GM12878 (cell line): ENCODE measurements around the gene IMMT. TPM values are rescaled to one million over a fixed set of nuclear protein-coding genes. Genes with fewer than 3 reads are reported as not detected.

Experiments
- ATAC-seq: fragments of 200-7000 bp; cut with Tn5 transposase; 3 replicates; pipeline ENCODE4 v1.9.1; 2020; ENCODE audit warnings: mild to moderate bottlenecking, moderate library complexity
- BruUV-seq: library from RNA; stranded (reverse); fragments of 400-500 nt; replicated peaks from 2 replicates; lab custom pipeline; 2021; lab: Mats Ljungman, UMichigan
- CTCF ChIA-PET: fragments of 300-600 bp; sonication (Branson Sonifier 250); formaldehyde crosslinking; extraction: SDS; loops from one replicate; lab custom pipeline; 2021; ENCODE audit warnings: inconsistent platforms; lab: Yijun Ruan, JAX
- POLR2A ChIA-PET: fragments of 350-600 bp; formaldehyde crosslinking; extraction: SDS; loops from one replicate; lab custom pipeline; 2021; ENCODE audit warnings: inconsistent platforms; lab: Charles Lee
- RAD21 ChIA-PET: fragments of 300-600 bp; sonication (Branson Sonifier 250); formaldehyde crosslinking; loops from one replicate; lab custom pipeline; 2023; ENCODE audit warnings: antibody characterized with exemption; ENCODE audit not compliant: unreplicated experiment; lab: Charles Lee
- SMC1A ChIA-PET: fragments of 300-600 bp; sonication (Branson Sonifier 250); formaldehyde crosslinking; loops from one replicate; lab custom pipeline; 2023; ENCODE audit not compliant: unreplicated experiment, uncharacterized antibody; lab: Charles Lee
- DNase-seq: peaks from one replicate; pipeline ENCODE4 v3.0.0-alpha.2; 2011; ENCODE audit warnings: low read depth, low spot score
- FAIRE-seq: peaks from 3 replicates; lab custom pipeline; 2011; peaks lifted over from hg19 to GRCh38; lab: Jason Lieb, UNC
- H2AFZ ChIP-seq: 2 replicates; pipeline ENCODE4 v1.6.0; 2011; ENCODE audit warnings: low read depth, low read length, control low read depth; ENCODE audit not compliant: control insufficient read depth
- H3K27ac ChIP-seq: 2 replicates; pipeline ENCODE4 v1.5.1; 2011; ENCODE audit warnings: control low read depth; ENCODE audit not compliant: control insufficient read depth, insufficient read depth
- H3K27me3 ChIP-seq, 2 experiments: replicated peaks in 1 of 2; 2 replicates each; pipeline versions ENCODE4 v1.6.0 to v1.6.1; 2011; ENCODE audit warnings: low read length in 1 of 2; ENCODE audit not compliant: control insufficient read depth in 2 of 2, insufficient read depth in 2 of 2
- H3K36me3 ChIP-seq, 2 experiments: 2 replicates each; pipeline ENCODE4 v1.5.1; 2011; ENCODE audit warnings: low read length in 1 of 2; ENCODE audit not compliant: control insufficient read depth in 2 of 2, insufficient read depth in 2 of 2
- H3K4me1 ChIP-seq: 2 replicates; pipeline ENCODE4 v1.6.1; 2011; ENCODE audit warnings: mild to moderate bottlenecking, low read length, moderate library complexity, mixed read lengths; ENCODE audit not compliant: control insufficient read depth, insufficient read depth
- H3K4me2 ChIP-seq: 2 replicates; pipeline ENCODE4 v1.6.0; 2011; ENCODE audit warnings: control low read depth; ENCODE audit not compliant: control insufficient read depth, insufficient read depth
- H3K4me3 ChIP-seq: fragments of 200-600 bp; sonication (generic); 2 replicates; pipeline ENCODE4 v1.5.1; 2016
- H3K79me2 ChIP-seq: 2 replicates; pipeline ENCODE4 v1.6.0; 2011; ENCODE audit warnings: low read length; ENCODE audit not compliant: control insufficient read depth, insufficient read depth
- H3K9ac ChIP-seq: 2 replicates; pipeline ENCODE4 v1.8.0; 2011; ENCODE audit warnings: low read length, control low read depth, mixed read lengths; ENCODE audit not compliant: control insufficient read depth, insufficient read depth
- H3K9me3 ChIP-seq: replicated peaks from 3 replicates; pipeline ENCODE4 v1.5.1; 2011; ENCODE audit warnings: mild to moderate bottlenecking, low read length; ENCODE audit not compliant: control insufficient read depth, insufficient read depth
- H4K20me1 ChIP-seq: 2 replicates; pipeline ENCODE4 v1.6.0; 2011; ENCODE audit not compliant: control insufficient read depth, insufficient read depth
- CEBPZ ChIP-seq: fragments of 150-350 bp; IDR thresholded peaks from 2 replicates; pipeline ENCODE4 v1.6.1; 2016; ENCODE audit warnings: low read depth, low read length
- ETV6 ChIP-seq, 2 experiments: fragments of 450-650 bp in 1 of 2; IDR thresholded peaks in 1 of 2; conservative IDR thresholded peaks in 1 of 2; 2 replicates each; pipeline ENCODE4 v1.6.1; 2014; ENCODE audit warnings: antibody characterized with exemption in 1 of 2, borderline replicate concordance in 1 of 2, low read depth in 1 of 2, mild to moderate bottlenecking in 1 of 2, moderate library complexity in 1 of 2
- NFIC ChIP-seq: IDR thresholded peaks from 2 replicates; pipeline ENCODE4 v1.6.1; 2012; ENCODE audit warnings: low read depth, mild to moderate bottlenecking, inconsistent platforms, low read length, moderate library complexity
- NFYB ChIP-seq: IDR thresholded peaks from 2 replicates; pipeline ENCODE4 v1.6.1; 2011; ENCODE audit warnings: low read depth, mild to moderate bottlenecking, low read length, improper control_type of control experiment, moderate library complexity; ENCODE audit not compliant: insufficient read depth
- PAX5 ChIP-seq: IDR thresholded peaks from 2 replicates; pipeline ENCODE4 v1.6.1; 2011; ENCODE audit warnings: low read depth, low read length, borderline replicate concordance
- SMC3 ChIP-seq: IDR thresholded peaks from 2 replicates; pipeline ENCODE4 v1.6.1; 2011; ENCODE audit warnings: low read length, improper control_type of control experiment, borderline replicate concordance
- SUPT20H ChIP-seq: IDR thresholded peaks from 2 replicates; pipeline ENCODE4 v1.6.1; 2011; ENCODE audit warnings: low read depth, mild to moderate bottlenecking, low read length, moderate library complexity, borderline replicate concordance; ENCODE audit not compliant: control insufficient read depth
- TCF3 ChIP-seq: IDR thresholded peaks from 2 replicates; pipeline ENCODE4 v1.6.1; 2012; ENCODE audit warnings: low read depth, mild to moderate bottlenecking, low read length, borderline replicate concordance; ENCODE audit not compliant: insufficient read depth
- YY1 ChIP-seq: IDR thresholded peaks from 2 replicates; pipeline ENCODE4 v1.6.1; 2011; ENCODE audit warnings: low read depth, mild to moderate bottlenecking, low read length
- in situ Hi-C: fragments of 300-500 bp; cut with MboI; formaldehyde crosslinking; loops from 9 replicates; pipeline ENCODE4 v1.14.3; 2018; ENCODE audit warnings: mixed read lengths
- intact Hi-C: fragments of 100-400 bp; cut with micrococcal nuclease; formaldehyde crosslinking; loops from one replicate; pipeline ENCODE4 v1.14.2; 2022; ENCODE audit not compliant: unreplicated experiment
- polyA plus RNA-seq, 11 experiments: library from polyadenylated mRNA; depleted of rRNA in 4 of 11; unstranded in 6 of 11; stranded (reverse) in 5 of 11; fragments of >200 nt; fragmentation: Nextera tagmentation in 4 of 11; fragmentation: Illumina TruSeq in 1 of 11; extraction: Ambion mirVana in 4 of 11; extraction: Trizol in 1 of 11; gene quantifications; 1 replicate in 1 of 11; 2 replicates in 10 of 11; pipeline versions ENCODE4 v1.2.1 to v1.2.3, GENCODE V29; 2011 to 2016; ENCODE audit warnings: inconsistent platforms in 2 of 11, missing spikeins in 2 of 11, low read depth in 1 of 11
- total RNA-seq, 4 experiments: library from RNA; depleted of rRNA in 3 of 4; stranded (reverse); fragments of >200 nt in 3 of 4; fragmentation: Illumina TruSeq in 1 of 4; extraction: Trizol in 1 of 4; gene quantifications; 2 replicates each; pipeline versions ENCODE4 v1.2.1 to v1.2.3, GENCODE V29; 2013 to 2021
- TF ChIP-seq, protein P1 (sequence below): fragments of 450-650 bp; IDR thresholded peaks from 2 replicates; pipeline ENCODE4 v1.6.1; 2017; ENCODE audit warnings: antibody characterized with exemption, mild to moderate bottlenecking, moderate library complexity
- TF ChIP-seq, protein P2 (sequence below): fragments of 450-650 bp; IDR thresholded peaks from 2 replicates; pipeline ENCODE4 v1.6.1; 2016; ENCODE audit warnings: mild to moderate bottlenecking, moderate library complexity, borderline replicate concordance

IMMT gene
- total and polyA plus RNA-seq, 10 of the 15 experiments (the other 5 are each of a cell fraction or from before 2014, with no cell fraction given), result 78.4 to 149 (median 98.7) TPM

GRCh38 chr2:86186431-86186830 lies 8.8 kb downstream of the IMMT start:
- CTCF ChIA-PET, result interaction anchor here (0.6 to 2.5 kb wide), 7 partner anchors 8 to 557 kb away, joined by 3 to 11 read pairs (median 4); partner anchors contain the start of gene IMMT
- Histone ChIP-seq H3K4me3 (peak overlapping the region; percentile 8; the same call in 1 of the 2 replicates), H3K79me2 (peaks cover 92% of the 10 kb centered on the region), H4K20me1 (no peaks in the 10 kb centered on the region), H3K27ac (peak overlapping the region; percentile 78), H3K4me2 (peak overlapping the region; percentile 74), H3K9me3 (no peaks in the 10 kb centered on the region; the same call in 2 of the 3 replicates), H3K9ac (no peak overlapping the region), H3K36me3 (peaks cover 0 to 3% of the 10 kb centered on the region in 2 experiments; a peak in 3 of 4 replicates), H3K27me3 (no peaks in the 10 kb centered on the region), H3K4me1 (peaks cover 23% of the 10 kb centered on the region), H2AFZ (no peak overlapping the region)
- SMC1A ChIA-PET, result interaction anchor here (1.0 to 2.1 kb wide), 4 partner anchors 8 to 63 kb away, joined by 3 to 14 read pairs (median 8); partner anchors contain the start of gene IMMT
- FAIRE-seq (no peak), ATAC-seq (peak; percentile 58), DNase-seq (no peak)
- intact Hi-C loops (no loop called here), in situ Hi-C loops (no loop called here)
- RAD21 ChIA-PET, result interaction anchor here (0.7 to 1.9 kb wide), 3 partner anchors 10 to 80 kb away, joined by 3 to 4 read pairs (median 3); partner anchors contain the start of gene PTCD3
- TF ChIP-seq TCF3 (no peak), PAX5 (no peak), NFIC (no peak), ETV6 (conservative IDR thresholded peaks at IDR 0.05 in 1 of 2, IDR thresholded peaks at IDR 0.05 in 1 of 2; ENCODE audit: borderline replicate concordance in 1 of 2, low read depth in 1 of 2) (no peak), YY1 (no peak), NFYB (no peak), SUPT20H (no peak), SMC3 (no peak), CEBPZ (no peak)
- TF ChIP-seq, protein P1, sequence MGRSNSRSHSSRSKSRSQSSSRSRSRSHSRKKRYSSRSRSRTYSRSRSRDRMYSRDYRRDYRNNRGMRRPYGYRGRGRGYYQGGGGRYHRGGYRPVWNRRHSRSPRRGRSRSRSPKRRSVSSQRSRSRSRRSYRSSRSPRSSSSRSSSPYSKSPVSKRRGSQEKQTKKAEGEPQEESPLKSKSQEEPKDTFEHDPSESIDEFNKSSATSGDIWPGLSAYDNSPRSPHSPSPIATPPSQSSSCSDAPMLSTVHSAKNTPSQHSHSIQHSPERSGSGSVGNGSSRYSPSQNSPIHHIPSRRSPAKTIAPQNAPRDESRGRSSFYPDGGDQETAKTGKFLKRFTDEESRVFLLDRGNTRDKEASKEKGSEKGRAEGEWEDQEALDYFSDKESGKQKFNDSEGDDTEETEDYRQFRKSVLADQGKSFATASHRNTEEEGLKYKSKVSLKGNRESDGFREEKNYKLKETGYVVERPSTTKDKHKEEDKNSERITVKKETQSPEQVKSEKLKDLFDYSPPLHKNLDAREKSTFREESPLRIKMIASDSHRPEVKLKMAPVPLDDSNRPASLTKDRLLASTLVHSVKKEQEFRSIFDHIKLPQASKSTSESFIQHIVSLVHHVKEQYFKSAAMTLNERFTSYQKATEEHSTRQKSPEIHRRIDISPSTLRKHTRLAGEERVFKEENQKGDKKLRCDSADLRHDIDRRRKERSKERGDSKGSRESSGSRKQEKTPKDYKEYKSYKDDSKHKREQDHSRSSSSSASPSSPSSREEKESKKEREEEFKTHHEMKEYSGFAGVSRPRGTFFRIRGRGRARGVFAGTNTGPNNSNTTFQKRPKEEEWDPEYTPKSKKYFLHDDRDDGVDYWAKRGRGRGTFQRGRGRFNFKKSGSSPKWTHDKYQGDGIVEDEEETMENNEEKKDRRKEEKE, result no peak
- TF ChIP-seq, protein P2, sequence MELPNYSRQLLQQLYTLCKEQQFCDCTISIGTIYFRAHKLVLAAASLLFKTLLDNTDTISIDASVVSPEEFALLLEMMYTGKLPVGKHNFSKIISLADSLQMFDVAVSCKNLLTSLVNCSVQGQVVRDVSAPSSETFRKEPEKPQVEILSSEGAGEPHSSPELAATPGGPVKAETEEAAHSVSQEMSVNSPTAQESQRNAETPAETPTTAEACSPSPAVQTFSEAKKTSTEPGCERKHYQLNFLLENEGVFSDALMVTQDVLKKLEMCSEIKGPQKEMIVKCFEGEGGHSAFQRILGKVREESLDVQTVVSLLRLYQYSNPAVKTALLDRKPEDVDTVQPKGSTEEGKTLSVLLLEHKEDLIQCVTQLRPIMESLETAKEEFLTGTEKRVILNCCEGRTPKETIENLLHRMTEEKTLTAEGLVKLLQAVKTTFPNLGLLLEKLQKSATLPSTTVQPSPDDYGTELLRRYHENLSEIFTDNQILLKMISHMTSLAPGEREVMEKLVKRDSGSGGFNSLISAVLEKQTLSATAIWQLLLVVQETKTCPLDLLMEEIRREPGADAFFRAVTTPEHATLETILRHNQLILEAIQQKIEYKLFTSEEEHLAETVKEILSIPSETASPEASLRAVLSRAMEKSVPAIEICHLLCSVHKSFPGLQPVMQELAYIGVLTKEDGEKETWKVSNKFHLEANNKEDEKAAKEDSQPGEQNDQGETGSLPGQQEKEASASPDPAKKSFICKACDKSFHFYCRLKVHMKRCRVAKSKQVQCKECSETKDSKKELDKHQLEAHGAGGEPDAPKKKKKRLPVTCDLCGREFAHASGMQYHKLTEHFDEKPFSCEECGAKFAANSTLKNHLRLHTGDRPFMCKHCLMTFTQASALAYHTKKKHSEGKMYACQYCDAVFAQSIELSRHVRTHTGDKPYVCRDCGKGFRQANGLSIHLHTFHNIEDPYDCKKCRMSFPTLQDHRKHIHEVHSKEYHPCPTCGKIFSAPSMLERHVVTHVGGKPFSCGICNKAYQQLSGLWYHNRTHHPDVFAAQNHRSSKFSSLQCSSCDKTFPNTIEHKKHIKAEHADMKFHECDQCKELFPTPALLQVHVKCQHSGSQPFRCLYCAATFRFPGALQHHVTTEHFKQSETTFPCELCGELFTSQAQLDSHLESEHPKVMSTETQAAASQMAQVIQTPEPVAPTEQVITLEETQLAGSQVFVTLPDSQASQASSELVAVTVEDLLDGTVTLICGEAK, result no peak
- POLR2A ChIA-PET, result interaction anchor here (0.5 to 2.1 kb wide), 5 partner anchors 9 to 625 kb away, joined by 3 to 18 read pairs (median 4); partner anchors contain the start of genes GGCX and IMMT
- BruUV-seq, result no TSS peak
